ENCODE data around the gene PHACTR1.
"Not testable (repeated sequence)": the region's sequence is repeated elsewhere in the genome, so short reads cannot be mapped to it uniquely, and the experiment has no call there.

Gene PHACTR1

DNA sequence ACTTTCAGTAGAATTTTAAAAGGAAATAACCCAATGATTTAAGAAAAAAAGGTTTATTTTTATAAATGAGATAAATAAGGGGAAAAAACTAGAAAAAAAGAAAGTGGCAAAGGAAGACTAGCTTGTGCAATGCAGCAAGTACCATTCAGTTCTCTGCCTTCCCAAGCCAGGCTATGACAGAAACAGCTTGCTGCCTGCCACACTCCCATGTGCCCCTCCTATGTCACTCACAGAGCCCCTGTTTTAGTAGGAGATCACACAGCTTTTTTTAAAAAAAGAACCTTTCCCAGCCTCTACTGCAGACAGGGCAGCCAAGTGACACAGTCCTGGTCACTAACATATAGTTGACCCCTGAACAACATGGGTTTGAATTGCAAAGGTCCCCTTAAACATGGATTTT is 598.2 kb downstream of the PHACTR1 start:
- DNase-seq (ENCODE audit: low read depth in 2 of 2): no peak

DNA sequence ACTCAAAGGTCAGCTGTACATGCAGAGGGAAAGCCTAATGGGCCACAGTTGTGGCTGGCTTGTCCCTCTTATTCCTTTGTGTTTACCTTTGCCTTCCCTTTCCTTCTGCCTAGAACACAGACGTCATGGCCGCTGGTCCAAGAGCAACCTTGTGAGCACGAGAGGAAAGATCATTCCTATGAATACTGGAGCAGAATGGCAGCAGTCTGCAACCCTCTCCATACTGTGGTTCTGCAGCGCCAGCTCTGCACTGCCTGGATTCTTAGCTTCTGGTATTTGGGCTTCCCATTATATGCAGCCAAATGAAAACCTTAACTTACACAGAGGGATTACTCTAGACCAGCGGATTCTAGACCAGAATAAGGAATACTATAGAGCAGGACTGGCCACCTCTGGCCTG is 599.3 kb downstream of the PHACTR1 start:
- no peak for DNase-seq (ENCODE audit: low read depth in 2 of 2)

DNA sequence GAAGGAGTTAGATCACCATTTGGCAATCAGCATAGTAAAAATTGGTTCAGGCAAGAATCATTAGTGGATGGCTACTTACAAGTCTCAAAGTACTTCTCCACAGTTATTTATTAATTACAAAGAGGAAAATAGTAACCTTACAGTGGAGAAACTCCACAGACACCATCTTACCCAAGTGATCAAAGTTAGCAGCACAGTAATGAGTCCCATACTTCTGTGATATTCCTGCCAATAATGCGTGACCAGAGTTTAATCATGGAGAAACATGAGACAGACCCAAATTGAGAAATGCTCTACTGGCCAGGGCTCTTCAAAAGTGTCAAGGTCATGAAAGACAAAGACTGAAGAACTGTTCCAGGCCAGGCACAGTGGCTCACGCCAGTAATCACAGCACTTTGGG is 602.3 kb downstream of the PHACTR1 start:
- no peak for DNase-seq (ENCODE audit: low read depth in 2 of 2)

DNA sequence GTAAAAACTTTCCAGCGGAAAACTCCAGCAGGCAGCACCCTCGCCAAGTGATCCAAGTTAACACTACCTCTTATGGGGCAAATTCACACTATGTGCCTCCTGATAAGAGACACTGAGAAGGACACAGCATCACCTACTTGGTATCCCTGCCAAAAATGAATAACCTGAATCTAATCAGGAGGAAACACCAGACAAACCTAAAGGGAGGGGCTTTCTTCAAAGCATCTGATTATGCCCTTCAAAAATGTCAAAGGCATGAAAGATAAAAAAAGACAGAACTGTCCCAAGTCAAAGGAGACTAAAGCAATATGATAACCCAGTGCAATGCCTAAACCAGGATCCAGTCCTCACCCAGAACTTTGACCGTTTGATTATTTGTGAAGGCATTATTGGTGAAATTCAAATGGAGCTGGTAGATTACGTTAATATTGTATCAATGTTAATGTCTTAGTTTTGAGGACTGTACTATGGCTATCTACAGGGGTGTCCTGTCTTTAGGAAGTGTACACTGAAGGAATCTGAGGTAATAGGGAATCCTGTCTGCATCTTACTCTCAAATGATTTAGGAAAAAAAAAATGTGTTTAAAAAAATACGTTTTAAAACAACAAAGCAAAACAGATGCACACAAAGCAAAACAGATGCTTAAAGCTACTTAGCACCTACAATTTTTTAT is 603.5 kb downstream of the PHACTR1 start:
- no peak for DNase-seq (ENCODE audit: low read depth in 2 of 2)

DNA sequence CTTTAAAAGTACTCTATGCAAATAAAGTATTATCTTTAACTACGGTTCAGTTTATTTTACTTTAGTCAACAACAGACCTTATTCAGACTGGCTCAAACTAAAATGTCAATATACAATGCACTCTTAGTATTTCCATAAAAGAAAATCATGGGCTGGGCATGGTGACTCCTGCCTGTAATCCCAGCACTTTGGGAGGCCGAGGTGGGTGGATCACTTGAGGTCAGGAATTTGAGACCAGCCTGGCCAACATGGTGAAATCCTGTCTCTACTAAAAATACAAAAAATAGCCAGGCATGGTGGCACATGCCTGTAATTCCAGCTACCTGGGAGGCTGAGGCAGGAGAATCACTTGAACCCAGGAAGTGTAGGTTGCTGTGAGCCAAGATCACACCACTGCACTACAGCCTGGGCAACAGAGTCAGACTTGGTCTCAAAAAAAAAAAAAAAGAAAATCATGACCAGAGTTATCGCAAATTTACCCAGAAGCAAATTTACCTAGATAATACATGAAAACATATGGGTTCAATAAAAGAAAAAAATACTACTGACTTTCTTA is 609.5 kb downstream of the PHACTR1 start:
- not testable (repeated sequence) for DNase-seq (ENCODE audit: low read depth in 2 of 2)

DNA sequence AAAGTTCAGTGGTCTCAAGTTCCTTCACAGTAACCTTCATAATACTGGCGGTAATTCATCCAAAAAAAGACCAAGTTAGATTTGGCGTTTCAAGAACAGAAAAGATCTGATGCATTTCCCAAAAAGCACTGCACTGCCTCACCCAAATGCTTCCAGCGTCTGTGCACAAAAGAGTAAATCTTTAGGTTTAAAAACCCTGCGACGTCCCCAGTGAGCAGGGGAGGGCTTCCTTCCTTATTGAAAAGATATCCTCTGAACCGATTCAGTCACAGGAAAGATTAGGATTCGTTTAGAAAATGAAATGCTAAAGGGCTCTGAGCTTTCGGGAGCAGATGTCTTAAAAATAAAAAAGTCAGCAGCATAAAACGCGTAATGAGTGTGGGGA is 611.1 kb downstream of the PHACTR1 start:
- DNase-seq (ENCODE audit: low read depth in 2 of 2): no peak

DNA sequence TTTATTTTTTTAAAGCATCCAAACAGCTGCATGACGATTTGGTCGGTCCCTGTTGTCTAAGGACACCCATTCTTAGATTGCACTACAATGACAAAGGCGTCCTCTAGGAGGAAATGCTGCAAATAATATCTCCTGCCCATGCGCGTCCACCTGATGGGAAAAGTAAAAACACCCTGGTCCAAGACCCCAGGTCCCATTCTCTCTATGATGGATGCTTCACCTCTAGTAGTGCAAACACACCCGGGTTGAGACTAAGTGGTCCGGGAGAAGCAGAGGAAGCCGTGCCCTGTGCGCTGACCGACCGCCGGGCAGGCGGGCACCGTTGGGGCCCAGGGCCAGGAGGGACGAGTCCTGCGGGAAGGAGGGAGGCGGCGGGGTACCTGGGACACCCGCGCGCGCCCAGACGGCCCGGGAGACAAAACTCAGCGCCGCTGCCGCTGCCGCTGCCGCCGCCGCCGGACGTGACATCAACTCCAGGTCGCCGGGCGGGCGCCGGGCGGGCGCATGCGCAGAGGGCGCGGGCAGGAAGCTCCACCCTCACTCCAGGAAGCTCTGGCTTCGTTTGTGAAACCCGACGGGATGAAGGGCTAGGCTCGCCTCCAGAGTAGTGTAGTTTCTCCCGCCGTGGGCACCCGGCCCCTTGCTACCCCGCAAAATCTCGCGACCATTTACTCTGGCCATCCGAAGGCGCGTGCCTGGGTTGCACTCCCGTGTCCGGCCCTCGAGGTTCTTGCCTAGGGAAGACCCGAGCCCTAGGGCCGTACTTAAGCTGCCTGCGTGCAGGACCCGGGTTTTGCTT is 611.7 kb downstream of the PHACTR1 start, which contains the start of gene TBC1D7:
TSS of gene TBC1D7 (minus strand) at position 462 of the 799 bp plus-strand sequence. CDS start 1,639 bp downstream, outside the sequence.
- peak; percentile 82 to 89 for DNase-seq (ENCODE audit: low read depth in 2 of 2)

DNA sequence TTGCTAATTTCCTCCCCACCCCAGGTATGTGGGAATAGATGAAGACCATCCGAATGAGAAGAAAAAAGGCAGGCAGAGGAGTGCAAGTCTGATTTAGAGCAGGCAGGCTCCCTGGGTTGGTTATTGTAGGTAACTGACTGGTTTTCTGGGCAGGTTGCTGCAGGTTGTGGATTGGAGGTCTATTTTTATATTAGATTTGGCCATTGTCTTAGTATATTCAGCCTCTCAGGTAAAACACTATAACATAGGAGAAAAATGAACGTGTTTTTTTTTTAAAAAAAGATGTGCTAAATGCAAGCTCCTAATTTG is 612.3 kb downstream of the PHACTR1 start:
- DNase-seq (ENCODE audit: low read depth in 2 of 2): no peak

DNA sequence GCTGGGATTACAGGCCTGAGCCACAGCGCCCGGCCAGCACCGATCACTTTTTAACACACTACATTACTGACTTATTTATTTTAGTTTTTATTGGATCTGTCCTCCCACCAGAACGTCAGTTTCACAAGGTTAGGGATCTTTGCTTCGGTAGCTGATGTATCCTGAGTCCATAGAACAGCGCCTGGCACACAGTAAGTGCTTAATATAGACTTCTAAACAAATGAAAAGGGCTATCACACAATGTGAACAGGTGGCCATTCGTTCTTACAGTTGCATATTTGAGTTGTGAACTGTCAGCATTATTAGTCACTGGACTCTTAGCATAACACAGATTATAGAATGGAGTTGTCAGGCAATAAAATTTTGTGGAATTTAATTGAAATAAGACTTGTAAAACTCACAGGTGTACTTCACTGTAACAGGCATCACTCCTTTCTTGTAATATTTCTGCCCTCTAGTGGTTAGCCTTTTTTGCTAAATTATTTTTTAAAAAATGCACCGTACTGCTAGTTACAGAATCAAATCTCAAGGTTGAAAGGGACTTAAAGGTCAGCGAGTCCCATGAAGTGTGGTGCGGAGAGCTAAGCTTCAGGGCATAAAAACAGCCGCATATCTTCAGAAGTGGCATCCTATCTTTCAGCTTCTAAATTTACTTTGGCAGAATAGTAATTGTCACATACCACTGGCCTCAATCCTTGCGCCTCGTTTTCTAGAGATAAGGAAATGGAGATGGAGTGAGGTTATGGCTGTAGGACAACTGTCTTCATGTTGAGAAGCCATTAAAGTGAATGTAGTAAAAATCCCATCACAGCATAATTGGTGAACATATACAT is 615.2 kb downstream of the PHACTR1 start:
- no peak for DNase-seq (ENCODE audit: low read depth in 2 of 2)

DNA sequence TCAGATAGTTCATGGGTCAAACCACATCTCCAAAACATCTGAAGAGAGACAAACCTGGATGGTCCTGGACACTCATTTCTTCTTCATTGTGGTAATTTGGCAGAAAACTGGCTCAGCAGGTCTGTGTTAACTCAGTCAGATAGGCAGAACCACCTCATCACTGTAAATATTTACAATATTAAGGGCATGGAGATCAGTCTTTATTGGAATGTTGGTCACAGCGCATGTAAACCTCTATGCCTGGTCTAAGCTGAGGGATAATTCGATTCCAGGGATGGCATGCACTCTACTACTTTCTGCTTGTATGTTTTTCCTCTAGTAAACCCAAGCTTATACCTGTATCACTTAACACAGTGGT is 615.8 kb downstream of the PHACTR1 start:
- DNase-seq (ENCODE audit: low read depth in 2 of 2): no peak

DNA sequence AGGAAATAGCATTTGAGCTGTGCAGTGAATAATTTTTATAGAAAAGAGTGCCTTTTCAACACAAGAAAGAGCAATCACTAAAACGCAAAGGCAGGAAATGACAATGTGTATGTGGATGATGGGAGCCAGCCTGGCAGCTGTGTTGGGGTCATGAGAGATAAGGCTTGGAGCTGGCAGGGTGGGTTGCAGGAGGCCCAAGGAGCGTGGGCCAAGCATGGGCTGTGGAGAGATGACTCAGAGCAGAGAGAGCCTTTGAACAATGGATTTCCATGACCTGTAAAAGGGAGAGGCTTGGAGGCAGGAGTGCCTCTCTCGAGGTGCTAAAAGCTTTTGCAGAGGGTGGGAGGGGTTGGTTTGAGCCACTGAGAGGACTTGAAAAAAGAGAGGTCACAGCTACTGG is 618.4 kb downstream of the PHACTR1 start:
- no peak for DNase-seq (ENCODE audit: low read depth in 2 of 2)

DNA sequence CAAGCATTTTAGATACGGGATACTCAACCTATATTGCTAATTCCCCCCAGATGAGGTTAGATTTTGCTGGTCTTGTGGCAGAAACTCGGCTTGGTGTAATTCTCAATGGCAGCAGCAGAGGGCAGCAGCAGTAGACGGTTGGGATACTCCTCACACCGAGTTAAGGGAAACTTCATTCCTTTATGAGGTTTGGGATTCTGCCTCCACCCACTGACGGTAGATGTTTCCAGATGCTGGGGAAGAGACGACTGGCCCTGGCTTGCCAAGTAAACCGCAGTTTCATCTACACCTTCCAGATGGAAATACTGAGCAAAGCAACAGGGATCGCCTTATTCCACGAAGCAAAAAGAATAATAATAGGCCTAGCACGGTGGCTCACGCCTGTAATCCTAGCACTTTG is 620.0 kb downstream of the PHACTR1 start:
- peak; percentile 32 to 84 for DNase-seq (ENCODE audit: low read depth in 2 of 2)

DNA sequence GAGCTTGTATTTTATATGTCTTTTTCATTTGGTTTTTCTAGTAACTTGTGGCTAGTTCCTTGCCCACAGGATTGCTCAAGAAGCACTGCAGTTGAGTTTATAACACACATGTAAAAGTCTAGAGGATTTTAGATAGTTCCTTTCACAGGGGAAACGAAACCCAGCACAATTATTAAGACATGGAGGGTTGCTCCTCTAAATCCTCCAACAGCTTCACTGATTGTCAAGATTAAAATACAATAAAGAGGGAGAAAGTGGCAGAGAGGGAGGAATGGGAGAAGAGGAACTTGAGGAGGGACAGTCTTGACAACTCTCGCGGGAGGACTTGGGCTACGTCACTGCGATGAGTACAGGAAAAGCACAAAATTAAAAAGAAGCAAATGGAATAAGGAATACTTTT is 621.5 kb downstream of the PHACTR1 start:
- DNase-seq (ENCODE audit: low read depth in 2 of 2): no peak
